Glutamatergic neuron (in vitro differentiated cells): ENCODE results near the gene IL21R. TPM values are rescaled to one million over a fixed set of nuclear protein-coding genes. Genes with fewer than 3 reads are reported as not detected.
A peak's percentile ranks its signal among the peaks of the same experiment; 100 is the strongest.

Experiments used
- DNase-seq: peaks from one replicate; pipeline ENCODE4 v3.0.0; 2022
- H3K27ac Mint-ChIP-seq: one replicate; pipeline ENCODE4 v1.8.0; 2020; ENCODE audit warnings: mild to moderate bottlenecking, mixed read lengths, inconsistent platforms; ENCODE audit not compliant: unreplicated experiment
- H3K27me3 Mint-ChIP-seq: one replicate; pipeline ENCODE4 v1.8.0; 2020; ENCODE audit warnings: mild to moderate bottlenecking, moderate library complexity, mixed read lengths, inconsistent platforms; ENCODE audit not compliant: unreplicated experiment
- H3K36me3 Mint-ChIP-seq: one replicate; pipeline ENCODE4 v1.8.0; 2020; ENCODE audit warnings: mild to moderate bottlenecking, mixed read lengths, inconsistent platforms; ENCODE audit not compliant: unreplicated experiment
- H3K4me1 Mint-ChIP-seq: one replicate; pipeline ENCODE4 v1.8.0; 2020; ENCODE audit warnings: mild to moderate bottlenecking, low read depth, mixed read lengths, inconsistent platforms; ENCODE audit not compliant: unreplicated experiment
- H3K4me3 Mint-ChIP-seq: one replicate; pipeline ENCODE4 v1.8.0; 2020; ENCODE audit warnings: mild to moderate bottlenecking, mixed read lengths, inconsistent platforms; ENCODE audit not compliant: unreplicated experiment
- H3K9me3 Mint-ChIP-seq: one replicate; pipeline ENCODE4 v1.8.0; 2020; ENCODE audit warnings: mild to moderate bottlenecking, moderate library complexity, mixed read lengths, inconsistent platforms; ENCODE audit not compliant: unreplicated experiment
- total RNA-seq: library from RNA; stranded (reverse); fragmentation: NEBNext Ultra II Directional; extraction: Animal tissue kit (Norgen Biotek cat#: 25700); gene quantifications from one replicate; pipeline ENCODE4 v1.2.1, GENCODE V29; 2021; ENCODE audit not compliant: unreplicated experiment
- TF ChIP-seq, protein P1 (sequence below): fragments of 200-600 bp; sonication (generic); IDR thresholded peaks from one replicate; pipeline ENCODE4 v1.5.0; 2021; ENCODE audit not compliant: partially characterized antibody, unreplicated experiment

Gene IL21R
- total RNA-seq, 1 donor from 2014 or later, result 0.86 TPM

DNA sequence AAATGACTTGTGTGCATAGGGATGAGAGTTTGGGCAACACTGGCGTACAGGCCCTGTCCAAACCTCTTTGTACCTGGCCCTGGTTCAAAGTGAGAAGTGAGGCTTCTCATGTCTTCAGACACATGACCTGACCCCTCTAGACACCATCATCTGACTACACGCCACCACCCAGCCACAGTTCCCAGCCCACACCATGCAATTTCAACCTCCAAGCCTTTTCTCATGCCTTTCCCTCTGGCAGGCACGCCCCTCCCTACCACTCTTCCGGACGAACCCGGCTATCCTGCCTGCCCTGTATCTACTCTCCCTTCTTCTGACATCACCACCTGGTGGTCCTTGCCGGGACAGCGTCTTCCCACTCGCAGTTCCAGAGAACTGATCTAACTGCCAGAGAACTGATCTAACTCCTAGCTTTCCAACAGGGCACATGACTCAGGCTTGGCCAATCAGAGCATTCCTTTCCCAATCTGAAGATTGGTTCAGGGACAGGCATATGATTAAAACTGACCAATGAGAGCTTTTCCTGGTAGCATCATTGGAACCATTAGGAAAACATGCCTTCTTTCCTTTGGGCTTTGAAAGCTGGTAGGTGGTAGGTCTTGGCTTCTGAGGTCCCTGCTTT is 27.1 kb upstream of the IL21R start:
- Mint-ChIP-seq H3K27ac (no peak overlapping the region), H3K27me3 (peaks cover 2% of the 10 kb centered on the region), H3K4me1 (no peaks in the 10 kb centered on the region), H3K4me3 (no peak overlapping the region), H3K36me3 (no peaks in the 10 kb centered on the region), H3K9me3 (peaks cover 3% of the 10 kb centered on the region)
- TF ChIP-seq, protein P1, sequence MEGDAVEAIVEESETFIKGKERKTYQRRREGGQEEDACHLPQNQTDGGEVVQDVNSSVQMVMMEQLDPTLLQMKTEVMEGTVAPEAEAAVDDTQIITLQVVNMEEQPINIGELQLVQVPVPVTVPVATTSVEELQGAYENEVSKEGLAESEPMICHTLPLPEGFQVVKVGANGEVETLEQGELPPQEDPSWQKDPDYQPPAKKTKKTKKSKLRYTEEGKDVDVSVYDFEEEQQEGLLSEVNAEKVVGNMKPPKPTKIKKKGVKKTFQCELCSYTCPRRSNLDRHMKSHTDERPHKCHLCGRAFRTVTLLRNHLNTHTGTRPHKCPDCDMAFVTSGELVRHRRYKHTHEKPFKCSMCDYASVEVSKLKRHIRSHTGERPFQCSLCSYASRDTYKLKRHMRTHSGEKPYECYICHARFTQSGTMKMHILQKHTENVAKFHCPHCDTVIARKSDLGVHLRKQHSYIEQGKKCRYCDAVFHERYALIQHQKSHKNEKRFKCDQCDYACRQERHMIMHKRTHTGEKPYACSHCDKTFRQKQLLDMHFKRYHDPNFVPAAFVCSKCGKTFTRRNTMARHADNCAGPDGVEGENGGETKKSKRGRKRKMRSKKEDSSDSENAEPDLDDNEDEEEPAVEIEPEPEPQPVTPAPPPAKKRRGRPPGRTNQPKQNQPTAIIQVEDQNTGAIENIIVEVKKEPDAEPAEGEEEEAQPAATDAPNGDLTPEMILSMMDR, result peak; percentile 69
- DNase-seq, result peak; percentile 87

DNA sequence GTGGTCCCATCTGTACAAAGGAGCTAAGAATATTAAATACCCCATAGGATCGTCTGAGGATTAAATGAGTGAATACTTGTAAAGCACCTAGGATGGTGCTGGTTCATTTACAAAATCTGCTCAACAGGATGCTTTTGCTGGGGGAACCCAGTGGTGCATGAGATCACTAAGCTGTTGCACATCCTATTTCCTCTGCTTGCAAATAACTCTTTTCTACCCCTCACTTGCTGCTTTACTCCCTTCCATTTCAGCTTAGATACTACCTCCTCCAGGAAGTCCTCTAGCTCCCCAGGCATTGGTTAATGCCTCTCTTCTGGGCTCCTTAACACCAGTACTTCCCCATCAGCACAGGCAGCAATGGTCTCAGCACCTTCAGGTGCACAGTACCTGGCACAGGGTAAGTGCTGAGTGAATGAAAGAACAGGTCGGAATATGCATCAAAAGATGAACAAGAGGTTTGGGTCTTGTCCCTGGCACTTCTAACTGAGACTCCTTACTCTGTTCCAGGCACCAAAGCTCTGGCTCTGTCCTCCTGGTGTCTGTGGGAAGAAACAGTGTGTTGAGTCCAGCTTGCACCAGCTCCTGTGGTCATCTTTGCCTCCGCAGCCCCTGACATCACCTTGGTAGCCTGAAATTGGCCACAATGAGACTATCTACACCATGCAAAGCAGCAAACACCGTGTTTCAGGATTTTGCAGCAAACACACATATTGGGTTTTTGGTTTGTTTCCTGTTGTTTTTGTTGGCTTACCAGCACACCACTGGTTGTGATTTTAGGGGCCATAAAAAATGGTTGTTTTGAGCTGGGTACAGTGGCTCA is 24.1 kb upstream of the IL21R start:
- TF ChIP-seq, protein P1, result no peak
- Mint-ChIP-seq H3K4me3 (no peak overlapping the region), H3K36me3 (no peaks in the 10 kb centered on the region), H3K27me3 (no peaks in the 10 kb centered on the region), H3K4me1 (no peaks in the 10 kb centered on the region), H3K27ac (no peak overlapping the region), H3K9me3 (peaks cover 4% of the 10 kb centered on the region)
- no peak for DNase-seq

DNA sequence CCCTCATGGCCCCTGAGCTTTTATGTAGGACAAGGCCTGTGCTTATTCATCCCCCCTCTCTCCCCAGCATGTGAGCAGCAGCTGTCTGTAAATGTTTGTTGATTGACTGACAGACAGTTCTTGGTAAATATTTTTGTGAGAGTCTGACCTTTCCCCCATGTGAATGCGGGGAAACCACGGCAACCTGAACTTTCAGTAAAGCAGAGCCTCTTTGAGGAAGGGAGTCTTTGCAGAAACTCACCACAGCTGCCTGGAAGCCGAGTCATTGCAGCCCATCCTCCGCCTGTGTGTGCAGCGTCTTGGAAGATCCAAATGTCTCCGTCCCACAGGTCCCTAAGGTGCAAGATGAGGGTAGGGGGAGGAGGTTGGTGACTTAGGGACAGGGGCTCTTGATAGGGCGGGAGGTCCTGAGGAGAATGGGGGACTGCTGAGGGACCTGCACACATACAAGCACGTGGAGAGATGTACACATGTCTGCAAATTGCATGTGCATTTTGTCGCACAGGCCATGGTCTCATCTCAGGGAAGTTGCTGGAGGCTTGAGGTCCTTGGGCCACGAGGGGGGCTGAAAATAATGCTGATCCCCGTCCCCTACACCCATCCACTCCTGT is 23.0 kb upstream of the IL21R start:
- no peak overlapping the region for H3K27ac Mint-ChIP-seq
- TF ChIP-seq, protein P1, result no peak
- H3K9me3 Mint-ChIP-seq, result peaks cover 5% of the 10 kb centered on the region

DNA sequence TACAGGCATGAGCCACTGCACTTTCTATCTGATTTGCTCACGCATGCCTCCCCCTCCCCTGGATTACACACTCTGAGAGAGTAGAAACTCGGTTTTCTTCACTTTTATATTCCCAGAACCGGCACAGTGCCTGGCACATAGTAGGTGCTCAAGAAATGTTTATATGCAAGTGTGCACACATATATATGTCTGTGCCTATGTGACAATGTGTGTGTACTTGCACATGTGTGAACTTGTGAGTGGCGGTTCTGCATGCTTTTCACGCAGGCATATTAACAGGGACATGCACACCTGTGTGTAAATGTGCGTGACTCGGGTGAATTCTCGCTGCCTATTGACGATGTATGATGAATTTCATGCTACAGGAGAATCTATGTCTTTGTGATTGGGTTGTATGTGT is 22.1 kb upstream of the IL21R start:
- TF ChIP-seq, protein P1, result no peak
- no peak for DNase-seq
- H3K9me3 Mint-ChIP-seq, result peaks cover 7% of the 10 kb centered on the region
- no peaks in the 10 kb centered on the region for H3K4me1 Mint-ChIP-seq
- H3K4me3 Mint-ChIP-seq, result no peak overlapping the region
- H3K36me3 Mint-ChIP-seq, result peaks cover 12% of the 10 kb centered on the region
- H3K27ac Mint-ChIP-seq, result no peak overlapping the region
- H3K27me3 Mint-ChIP-seq, result no peaks in the 10 kb centered on the region

More for the DNA sequence above, 23.0 kb upstream of the IL21R start:
- Mint-ChIP-seq H3K4me3 (no peak overlapping the region), H3K27me3 (no peaks in the 10 kb centered on the region), H3K4me1 (no peaks in the 10 kb centered on the region), H3K36me3 (peaks cover 3% of the 10 kb centered on the region)
- no peak for DNase-seq
